Activated CD8-positive, alpha-beta T cell treated with anti-CD3 and anti-CD28 coated beads, Interleukin-2, amount 10 ng/mL, durations not matched to agents 7 days and 5 days (primary cell): Measurements from ENCODE around the gene AP4B1. TPM values are rescaled to one million over a fixed set of nuclear protein-coding genes. Genes with fewer than 3 reads are reported as not detected.

ENCODE experiments used
- ATAC-seq: fragments of 150-1000 bp; cut with Tn5 transposase; one replicate; pipeline ENCODE4 v1.10.0; 2021; ENCODE audit warnings: moderate library complexity
- CTCF ChIA-PET: fragments of 350-600 bp; sonication (Branson Sonifier 250); formaldehyde crosslinking; loops from one replicate; lab custom pipeline; 2021; ENCODE audit warnings: antibody characterized with exemption; lab: Charles Lee
- POLR2A ChIA-PET: fragments of 350-600 bp; sonication (Branson Sonifier 250); formaldehyde crosslinking; loops from one replicate; lab custom pipeline; 2021; ENCODE audit warnings: antibody characterized with exemption; lab: Charles Lee
- DNase-seq: peaks from one replicate; pipeline ENCODE4 v3.0.0-alpha.2; 2020
- H3K27ac Mint-ChIP-seq: one replicate; pipeline ENCODE4 v1.8.0; 2021; ENCODE audit warnings: mild to moderate bottlenecking, mixed read lengths
- H3K27me3 Mint-ChIP-seq: one replicate; pipeline ENCODE4 v1.8.0; 2021; ENCODE audit warnings: low read depth, mixed read lengths
- H3K36me3 Mint-ChIP-seq: one replicate; pipeline ENCODE4 v1.8.0; 2021; ENCODE audit warnings: low read depth, mixed read lengths
- H3K4me1 Mint-ChIP-seq: one replicate; pipeline ENCODE4 v1.8.0; 2021; ENCODE audit warnings: low read depth, mixed read lengths
- H3K4me3 Mint-ChIP-seq: one replicate; pipeline ENCODE4 v1.8.0; 2021; ENCODE audit warnings: mild to moderate bottlenecking, mixed read lengths
- H3K9me3 Mint-ChIP-seq: one replicate; pipeline ENCODE4 v1.8.0; 2022; ENCODE audit warnings: mixed read lengths; ENCODE audit not compliant: insufficient read depth
- total RNA-seq, 2 experiments: library from RNA; stranded (reverse); gene quantifications; one replicate each; pipeline ENCODE4 v1.2.3, GENCODE V29; 2021

AP4B1 gene
- total RNA-seq, 2 experiments from 2014 or later: 42.9 to 44.9 TPM

DNA sequence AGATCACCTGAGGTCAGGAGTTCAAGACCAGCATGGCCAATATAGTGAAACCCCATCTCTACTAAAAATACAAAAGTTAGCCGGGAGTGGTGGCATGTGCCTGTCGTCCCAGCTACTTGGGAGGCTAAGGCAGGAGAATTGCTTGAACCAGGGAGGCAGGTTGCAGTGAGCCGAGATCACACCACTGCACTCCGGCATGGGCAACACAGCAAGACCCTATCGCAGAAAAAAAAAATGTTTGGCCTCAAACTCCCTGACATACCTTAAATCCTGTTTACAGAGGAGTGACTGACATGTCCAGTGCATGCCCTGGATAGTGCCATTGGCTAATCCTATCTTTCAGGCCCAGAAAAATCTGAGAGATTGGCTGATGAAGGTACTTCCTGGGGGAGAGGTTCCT, 12.4 kb upstream of the AP4B1 start:
- Mint-ChIP-seq H3K27me3 (no peaks in the 10 kb centered on the region), H3K4me1 (peaks cover 2% of the 10 kb centered on the region), H3K27ac (no peak overlapping the region), H3K4me3 (no peak overlapping the region), H3K9me3 (no peaks in the 10 kb centered on the region), H3K36me3 (peaks cover 17% of the 10 kb centered on the region)
- ATAC-seq (no peak), DNase-seq (no peak)
- POLR2A ChIA-PET: interaction anchor here (1.0 to 3.5 kb wide), 2 partner anchors 11 to 12 kb away, joined by 4 to 20 read pairs; partner anchors contain the start of gene HIPK1
- CTCF ChIA-PET: interaction anchor here (2.0 kb wide), 1 partner anchor 13 kb away, joined by 6 read pairs; no protein-coding TSS in a partner anchor

DNA sequence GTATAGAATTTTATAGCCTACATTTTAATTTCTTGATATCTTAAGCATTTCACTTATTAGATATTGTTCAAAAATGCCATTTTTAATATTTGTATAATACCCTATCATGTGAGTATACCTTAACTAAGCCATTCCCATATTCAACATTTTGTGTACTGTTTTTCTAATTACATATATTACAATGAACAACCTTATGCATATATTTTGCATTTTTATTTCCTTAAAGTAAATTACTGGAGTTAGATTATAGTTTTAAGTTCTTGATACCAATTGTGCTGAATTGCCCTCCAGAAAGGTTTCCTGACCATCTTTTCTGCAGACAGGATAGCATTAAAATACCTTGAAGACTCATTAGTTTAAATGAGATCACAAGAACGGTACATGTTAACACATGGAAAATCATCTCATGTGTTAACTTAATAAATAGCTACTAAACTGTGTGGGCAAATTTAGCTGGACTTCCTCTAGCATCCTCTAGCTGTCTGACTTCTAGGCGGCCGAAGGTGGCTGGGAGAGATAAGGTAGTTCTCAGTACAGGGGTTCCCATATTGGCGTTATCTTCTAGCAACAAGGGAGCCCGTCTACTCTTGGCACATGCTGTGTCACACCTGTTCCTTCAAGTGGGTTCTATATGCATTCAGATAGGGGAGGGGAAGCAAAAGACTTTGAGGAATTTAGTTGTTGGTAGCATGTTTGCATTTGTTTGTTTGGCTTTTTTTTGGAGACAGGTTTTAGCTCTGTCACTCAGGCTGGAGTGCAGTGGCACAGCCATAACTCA, 9.5 kb upstream of the AP4B1 start:
- no peaks in the 10 kb centered on the region for H3K9me3 Mint-ChIP-seq
- H3K4me1 Mint-ChIP-seq: peaks cover 10% of the 10 kb centered on the region
- POLR2A ChIA-PET: interaction anchor here (1.1 kb wide), 1 partner anchor 15 kb away, joined by 4 read pairs; the partner anchor contains the start of gene HIPK1
- H3K27ac Mint-ChIP-seq: no peak overlapping the region
- H3K4me3 Mint-ChIP-seq: no peak overlapping the region
- H3K27me3 Mint-ChIP-seq: no peaks in the 10 kb centered on the region
- DNase-seq: no peak
- CTCF ChIA-PET: interaction anchor here (1.5 to 1.6 kb wide), 2 partner anchors 17 to 50 kb away, joined by 4 to 6 read pairs; no protein-coding TSS in a partner anchor
- ATAC-seq: no peak
- peaks cover 40% of the 10 kb centered on the region for H3K36me3 Mint-ChIP-seq

DNA sequence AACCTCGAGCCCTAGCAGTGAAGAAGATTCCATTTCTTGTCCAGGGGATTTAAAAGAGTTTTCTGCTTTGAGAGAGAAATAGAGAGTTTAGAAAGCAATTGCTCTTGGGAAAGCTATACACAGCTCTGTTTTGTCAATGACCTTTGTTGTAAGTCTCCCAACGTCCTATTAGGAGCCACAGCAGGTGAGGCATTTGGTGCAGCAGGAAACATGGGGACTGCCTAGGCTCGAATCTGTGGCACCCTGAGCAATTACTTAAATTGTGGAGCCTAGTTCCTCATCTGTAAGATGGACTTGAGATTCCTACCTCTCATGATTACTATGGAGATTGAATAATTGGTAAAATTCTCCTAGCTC, 8.7 kb upstream of the AP4B1 start:
- Mint-ChIP-seq H3K36me3 (peaks cover 43% of the 10 kb centered on the region), H3K27me3 (no peaks in the 10 kb centered on the region), H3K4me1 (peaks cover 12% of the 10 kb centered on the region), H3K4me3 (no peak overlapping the region), H3K9me3 (no peaks in the 10 kb centered on the region), H3K27ac (no peak overlapping the region)
- ChIA-PET CTCF (interaction anchor here (0.7 to 1.6 kb wide), 4 partner anchors 11 to 50 kb away, joined by 3 to 6 read pairs (median 4); partner anchors contain the start of gene HIPK1), POLR2A (interaction anchor here (1.1 kb wide), 1 partner anchor 16 kb away, joined by 4 read pairs; the partner anchor contains the start of gene HIPK1)
- DNase-seq (no peak), ATAC-seq (no peak)

DNA sequence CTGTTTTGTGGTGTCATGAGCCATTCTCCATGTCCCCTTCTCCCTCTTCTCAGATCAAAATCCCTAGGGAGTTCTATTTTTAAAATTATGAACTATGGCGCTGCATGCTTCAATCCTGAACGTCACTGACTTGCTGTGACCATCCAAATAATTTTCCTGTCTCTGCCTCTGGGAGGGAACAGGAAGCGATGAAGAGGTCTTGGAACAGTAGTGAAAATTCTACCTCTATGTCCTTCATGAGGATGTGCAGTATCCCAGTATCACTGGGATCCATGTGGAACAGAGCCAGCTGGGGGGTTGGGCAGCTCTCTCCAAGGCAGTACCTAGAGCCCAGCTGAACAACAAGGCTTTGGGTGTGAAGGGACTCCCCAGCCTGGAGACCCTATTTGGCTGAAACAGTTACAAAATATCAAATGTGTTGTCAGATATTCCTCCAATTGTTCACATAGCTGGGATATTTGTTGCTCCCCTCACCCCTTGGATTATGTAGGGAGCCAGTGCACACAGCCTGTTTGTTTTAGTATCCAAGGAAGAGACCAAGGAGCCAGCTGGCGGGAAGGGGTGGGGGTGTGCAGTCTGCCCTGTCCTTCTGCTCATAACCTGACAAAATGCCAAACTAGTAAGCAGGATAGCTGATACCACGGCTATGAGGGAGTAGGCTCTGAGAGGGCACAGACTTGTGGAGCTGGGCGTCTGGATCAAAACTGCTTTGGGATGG, 8.2 kb upstream of the AP4B1 start:
- POLR2A ChIA-PET: interaction anchor here (1.1 kb wide), 1 partner anchor 16 kb away, joined by 4 read pairs; the partner anchor contains the start of gene HIPK1
- H3K4me3 Mint-ChIP-seq: no peak overlapping the region
- H3K9me3 Mint-ChIP-seq: no peaks in the 10 kb centered on the region

DNA sequence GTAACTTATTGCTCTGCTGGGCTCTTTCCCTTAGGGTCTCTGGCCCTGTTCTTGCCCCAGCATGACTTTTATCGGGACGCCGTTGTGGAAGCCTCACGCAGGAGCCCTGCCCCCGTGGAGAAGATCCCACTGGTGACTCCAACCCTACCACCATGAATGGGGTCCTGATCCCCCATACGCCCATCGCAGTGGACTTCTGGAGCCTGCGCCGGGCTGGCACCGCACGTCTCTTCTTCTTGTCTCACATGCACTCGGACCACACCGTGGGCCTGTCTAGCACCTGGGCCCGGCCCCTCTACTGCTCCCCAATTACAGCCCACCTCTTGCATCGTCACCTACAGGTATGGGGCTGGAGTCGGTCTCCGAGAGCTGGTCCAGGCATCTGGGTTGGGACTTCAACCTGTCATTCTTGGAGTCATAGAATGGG, 849 bp upstream of the AP4B1 start:
- Mint-ChIP-seq H3K4me1 (peaks cover 62% of the 10 kb centered on the region), H3K9me3 (no peaks in the 10 kb centered on the region), H3K36me3 (peaks cover 56% of the 10 kb centered on the region), H3K27me3 (no peaks in the 10 kb centered on the region), H3K27ac (peak overlapping the region; percentile 96), H3K4me3 (peak overlapping the region; percentile 97)
- POLR2A ChIA-PET: interaction anchor here (0.6 to 5.5 kb wide), 6 partner anchors 12 to 37 kb away, joined by 4 to 110 read pairs (median 22); partner anchors contain the start of gene HIPK1
- DNase-seq (no peak), ATAC-seq (peak; percentile 3)
- CTCF ChIA-PET: interaction anchor here (0.9 to 7.5 kb wide), 8 partner anchors 13 to 72 kb away, joined by 3 to 79 read pairs (median 14); partner anchors contain the start of gene HIPK1

More for the DNA sequence above, 8.2 kb upstream of the AP4B1 start:
- CTCF ChIA-PET: interaction anchor here (0.7 to 1.6 kb wide), 4 partner anchors 11 to 51 kb away, joined by 3 to 6 read pairs (median 4); partner anchors contain the start of gene HIPK1
- Mint-ChIP-seq H3K27me3 (no peaks in the 10 kb centered on the region), H3K36me3 (peaks cover 47% of the 10 kb centered on the region), H3K4me1 (peaks cover 16% of the 10 kb centered on the region), H3K27ac (no peak overlapping the region)
- DNase-seq (no peak), ATAC-seq (no peak)

DNA sequence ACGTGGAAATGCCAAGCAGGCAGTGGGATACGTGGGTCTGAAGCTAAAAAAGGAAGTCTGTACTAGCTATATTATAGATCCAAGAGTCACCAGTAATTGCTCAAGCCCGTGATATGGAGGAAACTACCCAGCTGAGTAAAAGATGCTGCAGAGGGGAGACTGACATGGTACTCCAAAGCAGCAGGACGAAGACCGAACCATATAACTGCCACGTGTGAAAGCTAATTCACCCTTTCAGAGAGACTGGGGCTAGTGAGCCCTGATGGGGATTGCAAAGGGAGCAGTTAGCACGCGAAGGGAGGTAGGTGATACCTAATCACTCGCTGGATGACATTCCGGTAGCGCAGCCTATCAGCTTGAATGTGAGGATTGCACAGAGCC, 316 bp downstream of the AP4B1 start:
- Mint-ChIP-seq H3K4me3 (peak overlapping the region; percentile 97), H3K27me3 (no peaks in the 10 kb centered on the region), H3K27ac (peak overlapping the region; percentile 96), H3K4me1 (peaks cover 66% of the 10 kb centered on the region), H3K9me3 (no peaks in the 10 kb centered on the region), H3K36me3 (peaks cover 59% of the 10 kb centered on the region)
- ChIA-PET CTCF (interaction anchor here (1.0 to 7.5 kb wide), 23 partner anchors 9 to 378 kb away, joined by 3 to 79 read pairs (median 6); partner anchors contain the start of genes HIPK1 and OLFML3), POLR2A (interaction anchor here (0.6 to 5.5 kb wide), 18 partner anchors 11 to 93 kb away, joined by 3 to 110 read pairs (median 4); partner anchors contain the start of genes HIPK1 and RSBN1)
- no peak for DNase-seq
- ATAC-seq: peak; percentile 49

DNA sequence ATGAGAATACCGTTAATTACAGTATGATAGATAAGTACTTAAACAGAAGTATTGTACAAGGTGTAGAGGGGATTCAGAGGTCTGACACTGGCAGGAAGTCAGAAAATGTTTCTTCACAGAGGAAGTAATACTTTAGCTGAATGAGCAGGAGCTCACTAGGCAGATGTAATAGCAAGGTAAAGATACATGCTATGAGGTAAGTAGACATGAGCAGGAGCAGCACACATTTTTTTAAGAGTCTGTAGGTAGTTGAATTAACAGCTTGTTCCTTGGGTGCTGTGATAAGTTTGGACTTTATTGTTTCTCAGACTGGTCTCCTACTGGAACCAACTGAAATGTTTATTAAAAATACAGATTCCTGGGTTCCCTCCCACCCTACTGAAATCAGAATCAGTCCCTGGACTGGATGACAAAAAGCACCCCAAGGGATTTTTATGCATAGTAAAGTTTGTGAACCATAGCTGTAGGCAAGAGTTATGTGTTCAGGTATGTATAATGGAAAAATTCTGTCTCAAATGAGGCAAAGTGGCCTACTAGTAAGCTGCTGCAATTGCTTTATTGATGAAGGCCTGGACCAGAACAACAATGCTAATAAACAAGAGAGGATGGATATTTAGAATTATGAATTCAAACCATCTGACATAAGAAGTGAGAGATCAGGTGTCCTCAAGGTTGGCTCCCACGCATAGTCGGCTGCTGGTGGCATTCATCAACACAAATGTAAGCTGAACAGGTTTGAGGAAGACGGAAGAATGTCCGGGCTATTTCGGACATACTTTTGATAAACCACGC, 902 bp downstream of the AP4B1 start:
- peaks cover 63% of the 10 kb centered on the region for H3K36me3 Mint-ChIP-seq
- DNase-seq: no peak
- no peak for ATAC-seq
- H3K4me3 Mint-ChIP-seq: peak overlapping the region; percentile 97
- H3K27me3 Mint-ChIP-seq: no peaks in the 10 kb centered on the region
- H3K9me3 Mint-ChIP-seq: no peaks in the 10 kb centered on the region
- peak overlapping the region; percentile 96 for H3K27ac Mint-ChIP-seq
- POLR2A ChIA-PET: interaction anchor here (0.6 to 5.5 kb wide), 20 partner anchors 9 to 92 kb away, joined by 3 to 110 read pairs (median 4); partner anchors contain the start of genes HIPK1 and RSBN1
- CTCF ChIA-PET: interaction anchor here (1.0 to 7.5 kb wide), 23 partner anchors 8 to 379 kb away, joined by 3 to 79 read pairs (median 6); partner anchors contain the start of genes HIPK1 and OLFML3
- H3K4me1 Mint-ChIP-seq: peaks cover 70% of the 10 kb centered on the region

DNA sequence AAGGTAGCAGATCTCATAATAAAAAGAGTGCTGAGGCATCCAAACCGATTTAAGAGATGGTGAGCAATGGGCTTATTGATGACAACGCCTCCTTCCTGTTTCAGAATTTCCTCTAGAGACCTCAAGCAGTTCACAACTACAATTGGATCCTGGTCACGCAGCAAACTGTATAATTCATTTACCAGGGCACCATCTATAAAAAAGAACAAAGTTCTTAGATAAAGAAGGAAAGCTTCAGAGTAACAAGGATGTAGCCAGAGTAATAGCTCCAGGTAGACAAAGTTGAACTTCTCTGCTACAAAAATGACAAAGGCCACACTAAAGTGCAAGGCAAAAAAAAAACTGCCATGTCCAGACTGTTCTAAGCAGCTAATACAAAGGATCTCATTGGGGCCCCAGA, 3.4 kb downstream of the AP4B1 start:
- H3K9me3 Mint-ChIP-seq: no peaks in the 10 kb centered on the region
- DNase-seq (no peak), ATAC-seq (no peak)
- H3K27me3 Mint-ChIP-seq: no peaks in the 10 kb centered on the region
- peak overlapping the region; percentile 74 for H3K27ac Mint-ChIP-seq
- peaks cover 59% of the 10 kb centered on the region for H3K4me1 Mint-ChIP-seq
- peak overlapping the region; percentile 29 for H3K4me3 Mint-ChIP-seq
- ChIA-PET CTCF (interaction anchor here (0.8 to 7.5 kb wide), 7 partner anchors 23 to 66 kb away, joined by 3 to 79 read pairs (median 4); partner anchors contain the start of gene HIPK1), POLR2A (interaction anchor here (1.4 to 5.5 kb wide), 3 partner anchors 26 to 32 kb away, joined by 3 to 110 read pairs (median 43); partner anchors contain the start of gene HIPK1)
- peaks cover 70% of the 10 kb centered on the region for H3K36me3 Mint-ChIP-seq

DNA sequence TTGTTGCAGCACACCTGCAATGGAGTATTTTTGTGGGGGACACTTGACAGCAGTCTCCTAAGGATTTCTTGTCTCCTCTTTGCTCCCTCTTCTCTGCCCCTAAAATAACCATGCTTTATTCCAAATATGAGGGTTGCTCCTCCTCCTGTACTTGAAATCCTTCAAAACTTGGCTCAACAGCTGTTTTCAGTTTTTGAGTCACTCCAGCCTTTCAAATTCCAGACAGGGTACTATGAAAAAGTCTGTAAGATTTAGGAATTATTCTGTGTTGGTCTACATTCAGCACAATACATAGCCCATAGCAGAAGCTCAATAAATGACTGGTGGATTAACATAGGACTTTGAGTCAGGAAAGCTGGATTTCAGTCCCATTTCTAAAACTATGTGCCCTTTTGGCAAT, 5.5 kb downstream of the AP4B1 start:
- DNase-seq (no peak), ATAC-seq (no peak)
- Mint-ChIP-seq H3K9me3 (no peaks in the 10 kb centered on the region), H3K36me3 (peaks cover 84% of the 10 kb centered on the region), H3K4me1 (peaks cover 55% of the 10 kb centered on the region), H3K27ac (no peak overlapping the region), H3K27me3 (no peaks in the 10 kb centered on the region), H3K4me3 (no peak overlapping the region)
- ChIA-PET CTCF (interaction anchor here (1.0 to 2.0 kb wide), 2 partner anchors 24 to 39 kb away, joined by 3 to 8 read pairs; no protein-coding TSS in a partner anchor), POLR2A (interaction anchor here (0.6 kb wide), 1 partner anchor 30 kb away, joined by 4 read pairs; the partner anchor contains the start of gene HIPK1)

DNA sequence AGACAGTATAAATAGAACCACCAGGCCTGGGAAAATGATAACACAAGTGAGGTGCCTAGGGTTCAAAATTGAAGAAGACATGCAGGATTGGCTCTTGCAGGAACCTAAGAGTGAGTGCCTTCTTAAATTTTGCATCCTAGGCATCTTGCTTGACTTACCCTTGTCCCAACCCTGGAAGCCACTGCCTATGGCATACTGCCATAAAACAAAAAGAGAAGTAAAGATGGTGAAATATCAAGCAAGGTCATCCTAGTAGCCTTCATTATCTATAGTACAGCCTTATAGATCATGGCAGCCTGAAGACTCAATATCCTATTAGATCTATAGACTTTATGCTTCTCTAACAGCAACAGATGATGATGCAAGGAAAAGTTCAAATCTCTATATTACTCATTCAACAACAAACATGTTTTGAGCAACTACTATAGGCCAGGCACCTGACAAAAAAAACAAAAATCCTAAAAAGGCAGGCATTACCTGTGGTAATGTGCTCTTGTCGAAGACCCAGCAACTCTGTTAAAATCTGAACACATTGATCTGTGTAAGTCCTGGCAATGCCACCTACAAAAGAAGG, 6.3 kb downstream of the AP4B1 start:
- ATAC-seq (no peak), DNase-seq (no peak)
- Mint-ChIP-seq H3K4me3 (no peak overlapping the region), H3K36me3 (peaks cover 87% of the 10 kb centered on the region), H3K9me3 (no peaks in the 10 kb centered on the region), H3K27me3 (no peaks in the 10 kb centered on the region), H3K4me1 (peaks cover 53% of the 10 kb centered on the region), H3K27ac (no peak overlapping the region)
- CTCF ChIA-PET: no interaction called here
- POLR2A ChIA-PET: interaction anchor here (0.7 kb wide), 1 partner anchor 33 kb away, joined by 3 read pairs; no protein-coding TSS in a partner anchor
